Measurements from ENCODE around the gene MID1IP1. TPM values are rescaled to one million over a fixed set of nuclear protein-coding genes. Genes with fewer than 3 reads are reported as not detected.

The MID1IP1 gene
- total and polyA plus RNA-seq, 9 donors = 14.5 to 80.9 (median 54.0) TPM

DNA sequence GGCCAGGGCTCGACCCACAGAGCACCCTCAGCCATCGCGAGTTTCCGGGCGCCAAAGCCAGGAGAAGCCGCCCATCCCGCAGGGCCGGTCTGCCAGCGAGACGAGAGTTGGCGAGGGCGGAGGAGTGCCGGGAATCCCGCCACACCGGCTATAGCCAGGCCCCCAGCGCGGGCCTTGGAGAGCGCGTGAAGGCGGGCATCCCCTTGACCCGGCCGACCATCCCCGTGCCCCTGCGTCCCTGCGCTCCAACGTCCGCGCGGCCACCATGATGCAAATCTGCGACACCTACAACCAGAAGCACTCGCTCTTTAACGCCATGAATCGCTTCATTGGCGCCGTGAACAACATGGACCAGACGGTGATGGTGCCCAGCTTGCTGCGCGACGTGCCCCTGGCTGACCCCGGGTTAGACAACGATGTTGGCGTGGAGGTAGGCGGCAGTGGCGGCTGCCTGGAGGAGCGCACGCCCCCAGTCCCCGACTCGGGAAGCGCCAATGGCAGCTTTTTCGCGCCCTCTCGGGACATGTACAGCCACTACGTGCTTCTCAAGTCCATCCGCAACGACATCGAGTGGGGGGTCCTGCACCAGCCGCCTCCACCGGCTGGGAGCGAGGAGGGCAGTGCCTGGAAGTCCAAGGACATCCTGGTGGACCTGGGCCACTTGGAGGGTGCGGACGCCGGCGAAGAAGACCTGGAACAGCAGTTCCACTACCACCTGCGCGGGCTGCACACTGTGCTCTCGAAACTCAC is 3.6 kb downstream of the MID1IP1 start:
- DNase-seq = peak; percentile 19 to 63 (median 47)
- Histone ChIP-seq H3K27me3 (no peaks in the 10 kb centered on the region), H3K36me3 (no peaks in the 10 kb centered on the region), H3K4me1 (ENCODE audit: insufficient read depth) (no peaks in the 10 kb centered on the region), H3K9me3 (no peaks in the 10 kb centered on the region), H3K4me3 (peak overlapping the region; percentile 61), H3K27ac (peak overlapping the region; percentile 72 to 88)
- TF ChIP-seq POLR2A (IDR thresholded peaks at IDR 0.05) (no peak), EP300 (IDR thresholded peaks at IDR 0.05) (no peak)
- TF ChIP-seq, protein P1, sequence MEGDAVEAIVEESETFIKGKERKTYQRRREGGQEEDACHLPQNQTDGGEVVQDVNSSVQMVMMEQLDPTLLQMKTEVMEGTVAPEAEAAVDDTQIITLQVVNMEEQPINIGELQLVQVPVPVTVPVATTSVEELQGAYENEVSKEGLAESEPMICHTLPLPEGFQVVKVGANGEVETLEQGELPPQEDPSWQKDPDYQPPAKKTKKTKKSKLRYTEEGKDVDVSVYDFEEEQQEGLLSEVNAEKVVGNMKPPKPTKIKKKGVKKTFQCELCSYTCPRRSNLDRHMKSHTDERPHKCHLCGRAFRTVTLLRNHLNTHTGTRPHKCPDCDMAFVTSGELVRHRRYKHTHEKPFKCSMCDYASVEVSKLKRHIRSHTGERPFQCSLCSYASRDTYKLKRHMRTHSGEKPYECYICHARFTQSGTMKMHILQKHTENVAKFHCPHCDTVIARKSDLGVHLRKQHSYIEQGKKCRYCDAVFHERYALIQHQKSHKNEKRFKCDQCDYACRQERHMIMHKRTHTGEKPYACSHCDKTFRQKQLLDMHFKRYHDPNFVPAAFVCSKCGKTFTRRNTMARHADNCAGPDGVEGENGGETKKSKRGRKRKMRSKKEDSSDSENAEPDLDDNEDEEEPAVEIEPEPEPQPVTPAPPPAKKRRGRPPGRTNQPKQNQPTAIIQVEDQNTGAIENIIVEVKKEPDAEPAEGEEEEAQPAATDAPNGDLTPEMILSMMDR (IDR thresholded peaks at IDR 0.05) = no peak
- 26 to 38% (median 35%) methylated on average over 66 of the region's 66 CpGs for WGBS, 3 donors
- intact Hi-C loops (cut with DNase I) = no loop called here

DNA sequence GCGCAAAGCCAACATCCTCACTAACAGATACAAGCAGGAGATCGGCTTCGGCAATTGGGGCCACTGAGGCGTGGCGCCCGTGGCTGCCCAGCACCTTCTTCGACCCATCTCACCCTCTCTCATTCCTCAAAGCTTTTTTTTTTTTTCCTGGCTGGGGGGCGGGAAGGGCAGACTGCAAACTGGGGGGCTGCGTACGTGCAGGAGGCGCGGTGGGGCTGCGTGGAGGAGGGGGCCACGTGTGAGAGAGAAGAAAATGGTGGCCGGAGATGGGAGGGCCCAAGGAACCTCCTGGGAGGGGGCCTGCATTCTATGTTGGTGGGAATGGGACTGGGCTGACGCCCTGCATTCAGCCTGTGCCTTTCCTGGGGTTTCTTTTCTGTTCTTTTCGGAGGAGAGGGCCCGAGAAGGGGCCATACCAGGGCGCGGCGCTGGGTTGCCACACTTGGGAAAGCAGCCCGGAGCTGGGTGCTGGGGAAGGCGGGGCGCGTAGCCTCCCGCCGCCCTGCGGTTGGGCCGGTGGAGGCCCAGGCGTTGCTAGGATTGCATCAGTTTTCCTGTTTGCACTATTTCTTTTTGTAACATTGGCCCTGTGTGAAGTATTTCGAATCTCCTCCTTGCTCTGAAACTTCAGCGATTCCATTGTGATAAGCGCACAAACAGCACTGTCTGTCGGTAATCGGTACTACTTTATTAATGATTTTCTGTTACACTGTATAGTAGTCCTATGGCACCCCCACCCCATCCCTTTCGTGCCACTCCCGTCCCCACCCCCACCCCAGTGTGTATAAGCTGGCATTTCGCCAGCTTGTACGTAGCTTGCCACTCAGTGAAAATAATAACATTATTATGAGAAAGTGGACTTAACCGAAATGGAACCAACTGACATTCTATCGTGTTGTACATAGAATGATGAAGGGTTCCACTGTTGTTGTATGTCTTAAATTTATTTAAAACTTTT is 4.5 kb downstream of the MID1IP1 start:
- intact Hi-C loops (cut with DNase I) = no loop called here
- H3K27ac ChIP-seq = peak overlapping the region; percentile 7 to 88
- no peaks in the 10 kb centered on the region for H3K9me3 ChIP-seq
- peak; percentile 60 to 73 (median 70) for DNase-seq
- H3K36me3 ChIP-seq = no peaks in the 10 kb centered on the region
- peak overlapping the region; percentile 61 for H3K4me3 ChIP-seq
- no peaks in the 10 kb centered on the region for H3K27me3 ChIP-seq
- TF ChIP-seq, protein P1 (IDR thresholded peaks at IDR 0.05) = no peak
- TF ChIP-seq POLR2A (IDR thresholded peaks at IDR 0.05) (peak; percentile 37), EP300 (IDR thresholded peaks at IDR 0.05) (no peak)
- no peaks in the 10 kb centered on the region for H3K4me1 ChIP-seq (ENCODE audit: insufficient read depth)
- 27 to 44% (median 34%) methylated on average over 41 of the region's 41 CpGs for WGBS, 3 donors

- no peaks in the 10 kb centered on the region for H3K36me3 ChIP-seq
- intact Hi-C loops (cut with DNase I) = no loop called here
- WGBS, 3 donors = 39 to 53% (median 51%) methylated on average over 7 of the region's 7 CpGs
- no peaks in the 10 kb centered on the region for H3K27me3 ChIP-seq
- H3K27ac ChIP-seq = peak overlapping the region in 1 of 2 donors; percentile 88
- no peak for DNase-seq
- H3K9me3 ChIP-seq = no peaks in the 10 kb centered on the region
- no peak overlapping the region for H3K4me3 ChIP-seq
- TF ChIP-seq POLR2A (IDR thresholded peaks at IDR 0.05) = no peak
- no peak for TF ChIP-seq EP300 (IDR thresholded peaks at IDR 0.05)
- TF ChIP-seq, protein P1 (IDR thresholded peaks at IDR 0.05) = no peak
- no peaks in the 10 kb centered on the region for H3K4me1 ChIP-seq (ENCODE audit: insufficient read depth)
These were observed 5.8 kb downstream of the MID1IP1 start for GRCh38 chrX:38806875-38807621.

DNA sequence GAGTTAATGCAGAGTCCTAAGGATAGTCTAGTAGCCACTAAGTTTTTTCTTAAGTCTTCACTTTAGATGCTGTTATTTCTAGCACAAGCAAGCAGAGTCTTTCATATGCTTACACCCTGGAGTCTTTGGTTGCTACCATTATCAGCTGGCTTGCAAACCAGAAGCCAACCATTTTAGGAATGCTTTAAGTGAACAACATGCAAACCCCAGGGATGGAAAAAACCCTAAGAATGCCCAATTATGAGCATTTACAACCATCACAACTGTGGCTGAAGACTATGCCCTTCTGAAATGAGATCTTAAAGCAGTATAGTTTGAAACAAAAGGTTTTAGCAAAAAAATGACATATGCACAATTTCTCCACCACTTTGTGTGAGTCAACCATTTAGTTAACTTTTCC is 6.6 kb downstream of the MID1IP1 start:
- Histone ChIP-seq H3K4me1 (ENCODE audit: insufficient read depth) (no peaks in the 10 kb centered on the region), H3K9me3 (no peaks in the 10 kb centered on the region), H3K4me3 (no peak overlapping the region), H3K27ac (no peak overlapping the region), H3K27me3 (no peaks in the 10 kb centered on the region), H3K36me3 (no peaks in the 10 kb centered on the region)
- intact Hi-C loops (cut with DNase I) = no loop called here
- TF ChIP-seq POLR2A (IDR thresholded peaks at IDR 0.05) (no peak), EP300 (IDR thresholded peaks at IDR 0.05) (no peak)
- TF ChIP-seq, protein P1 (IDR thresholded peaks at IDR 0.05) = no peak
- DNase-seq = no peak

All from ovary (tissue), 9 donors.